NT2/D1 (cell line): Measurements from ENCODE around the gene PLK3.

Experiments used
- YY1 ChIP-seq: IDR thresholded peaks from 2 replicates; pipeline ENCODE4 v1.6.1; 2011; ENCODE audit not compliant: insufficient read length, insufficient read depth
- ZNF274 ChIP-seq: IDR thresholded peaks from 2 replicates; pipeline ENCODE4 v1.6.1; 2011; ENCODE audit warnings: mild to moderate bottlenecking, low read depth, low read length

DNA sequence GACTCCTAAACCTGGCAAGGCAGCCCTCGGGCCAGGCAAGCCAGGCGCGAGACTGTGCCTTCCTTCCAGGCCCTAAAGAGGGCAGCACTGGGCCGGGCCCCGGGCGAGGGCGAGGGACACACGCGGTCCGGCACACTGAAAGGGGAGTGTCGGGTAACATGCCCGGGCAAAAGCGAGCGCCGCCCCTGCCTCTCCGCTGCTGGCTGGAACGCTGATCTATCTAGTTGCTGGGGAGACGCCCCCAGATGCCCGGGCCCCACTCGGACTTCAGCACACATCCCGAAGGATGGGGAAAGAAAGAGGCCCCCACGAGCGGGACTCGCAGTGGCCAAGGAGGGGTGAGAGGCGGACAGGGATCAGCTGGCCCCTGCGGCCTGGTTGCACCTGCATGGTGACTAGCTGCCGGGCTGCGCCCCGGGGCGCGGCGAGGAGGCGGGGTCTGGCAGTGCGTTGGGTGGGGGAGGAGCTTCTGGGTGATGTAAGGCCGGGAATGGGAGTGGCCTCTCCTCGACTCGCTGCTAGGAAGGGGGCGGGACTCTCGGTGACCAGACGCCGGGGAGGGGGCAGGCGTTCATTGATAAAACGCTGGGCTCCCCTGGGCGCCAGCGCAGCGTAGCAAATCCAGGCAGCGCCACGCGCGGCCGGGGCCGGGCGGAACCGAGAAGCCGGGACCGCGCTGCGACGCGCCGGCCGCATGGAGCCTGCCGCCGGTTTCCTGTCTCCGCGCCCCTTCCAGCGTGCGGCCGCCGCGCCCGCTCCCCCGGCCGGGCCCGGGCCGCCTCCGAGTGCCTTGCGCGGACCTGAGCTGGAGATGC, at the start of gene PLK3:
- TF ChIP-seq YY1: no peak
- no peak for TF ChIP-seq ZNF274
